ENCODE results near the gene ADGRE3. TPM values are rescaled to one million over a fixed set of nuclear protein-coding genes. Genes with fewer than 3 reads are reported as not detected.
"Not testable (repeated sequence)": the region's sequence is repeated elsewhere in the genome, so short reads cannot be mapped to it uniquely, and the experiment has no call there.

Gene ADGRE3
- total RNA-seq, 1 experiment from 2014 or later = not detected

DNA sequence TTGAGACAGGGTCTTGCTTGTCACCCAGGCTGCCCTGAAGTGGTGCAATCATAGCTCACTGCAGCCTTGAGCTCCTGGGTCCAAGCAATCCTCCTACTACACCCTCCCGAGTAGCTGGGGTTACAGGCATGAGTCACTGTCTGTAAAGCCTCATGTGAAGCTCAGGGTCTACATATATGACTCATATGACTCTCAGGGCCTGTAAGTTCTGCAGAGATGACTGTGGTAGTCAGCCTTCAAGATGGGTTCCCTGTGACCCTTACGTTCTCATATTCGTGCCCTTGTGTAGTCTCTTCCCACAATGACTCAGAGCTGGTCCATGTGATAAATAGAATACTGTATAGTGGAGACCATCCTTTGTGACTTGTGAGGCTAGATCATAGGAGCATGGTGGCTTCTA, 89.5 kb downstream of the ADGRE3 start:
- not testable (repeated sequence) for H3K4me1 ChIP-seq (ENCODE audit: insufficient read depth, low read length); H2AFZ ChIP-seq (ENCODE audit: low read length); H2BK15ac ChIP-seq (ENCODE audit: low read depth, low read length); H3K14ac ChIP-seq (ENCODE audit: insufficient read depth, low read length); H3K79me2 ChIP-seq (ENCODE audit: insufficient read depth, low read length); H4K8ac ChIP-seq (replicated peaks; ENCODE audit: insufficient read length, low read depth, low read length); H3K9ac ChIP-seq (ENCODE audit: extremely low read depth, insufficient read length, low read length); DNase-seq; H3K27ac ChIP-seq (ENCODE audit: insufficient read length, low read depth, low read length); H3K27me3 ChIP-seq (ENCODE audit: insufficient read depth, low read length); H2BK120ac ChIP-seq (ENCODE audit: low read depth, low read length, poor library complexity, severe bottlenecking); H3K4me1 Mint-ChIP-seq; H3K9me3 ChIP-seq (ENCODE audit: control insufficient read depth, low read depth, low read length); H2BK20ac ChIP-seq (ENCODE audit: low read depth, low read length, poor library complexity, severe bottlenecking); H4K91ac ChIP-seq (ENCODE audit: insufficient read length, low read depth, low read length); H2AK5ac ChIP-seq (ENCODE audit: insufficient read length, low read length); H3K23ac ChIP-seq (ENCODE audit: insufficient read length, low read depth, low read length); H3K27ac Mint-ChIP-seq; H3K18ac ChIP-seq (ENCODE audit: insufficient read length, low read depth, low read length); H2BK12ac ChIP-seq (ENCODE audit: insufficient read length, low read depth, low read length); H3K4me2 ChIP-seq (ENCODE audit: insufficient read depth, insufficient read length, low read length); H3K23me2 ChIP-seq (ENCODE audit: insufficient read length, low read depth, low read length, poor library complexity, severe bottlenecking); H4K20me1 ChIP-seq (ENCODE audit: control insufficient read depth, insufficient read depth, insufficient read length); H2BK5ac ChIP-seq (ENCODE audit: insufficient read length, low read length); H3K4me3 Mint-ChIP-seq; H3K4ac ChIP-seq (ENCODE audit: low read depth, low read length); H3K27me3 Mint-ChIP-seq (ENCODE audit: low read depth); H3K36me3 Mint-ChIP-seq (ENCODE audit: insufficient read depth in 1 of 3, low read depth in 3 of 3); H3K79me1 ChIP-seq (ENCODE audit: insufficient read depth, low read depth, low read length, poor library complexity, severe bottlenecking); H4K5ac ChIP-seq (ENCODE audit: insufficient read length, low read depth, low read length); H3K56ac ChIP-seq (ENCODE audit: insufficient read length, low read depth, low read length); H3T11ph ChIP-seq (ENCODE audit: low read length)
- WGBS (ENCODE audit: extremely low coverage, insufficient read length, low lambda C conversion rate) = no CpG with 5 or more reads among the region's 3 CpGs
- peaks cover 2 to 58% of the 10 kb centered on the region in 2 experiments; a peak in 3 of 5 replicates for H3K9me3 Mint-ChIP-seq

DNA sequence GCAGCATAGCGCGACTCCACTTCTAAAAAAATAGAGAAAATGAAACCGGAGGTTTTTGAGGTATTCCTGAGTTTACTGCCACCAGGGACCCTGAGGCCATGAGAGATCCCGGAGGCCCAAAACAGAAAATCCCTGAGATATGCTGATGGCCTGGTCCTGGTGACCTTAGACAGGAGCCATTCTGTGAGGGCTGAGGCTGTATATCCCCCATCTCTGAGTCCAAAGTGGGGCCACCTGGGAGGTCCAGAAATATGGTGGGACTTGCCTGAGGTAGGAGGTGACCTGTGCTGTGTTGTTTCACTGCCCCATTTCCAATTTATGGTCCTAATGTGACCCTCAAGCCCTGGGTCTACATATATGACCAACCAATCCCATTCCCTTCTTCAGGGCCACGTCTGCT, 90.3 kb downstream of the ADGRE3 start:
- not testable (repeated sequence) for H3K27ac Mint-ChIP-seq; H3K56ac ChIP-seq (ENCODE audit: insufficient read length, low read depth, low read length); H3K27me3 ChIP-seq (ENCODE audit: insufficient read depth, low read length); H4K20me1 ChIP-seq (ENCODE audit: control insufficient read depth, insufficient read depth, insufficient read length); H3K79me2 ChIP-seq (ENCODE audit: insufficient read depth, low read length); H3K36me3 Mint-ChIP-seq (ENCODE audit: insufficient read depth in 1 of 3, low read depth in 3 of 3); H3K4me1 ChIP-seq (ENCODE audit: insufficient read depth, low read length); H3K79me1 ChIP-seq (ENCODE audit: insufficient read depth, low read depth, low read length, poor library complexity, severe bottlenecking); H2BK120ac ChIP-seq (ENCODE audit: low read depth, low read length, poor library complexity, severe bottlenecking); H2BK12ac ChIP-seq (ENCODE audit: insufficient read length, low read depth, low read length); H3K18ac ChIP-seq (ENCODE audit: insufficient read length, low read depth, low read length); H2AFZ ChIP-seq (ENCODE audit: low read length); H3K4ac ChIP-seq (ENCODE audit: low read depth, low read length); H3K23ac ChIP-seq (ENCODE audit: insufficient read length, low read depth, low read length); H4K91ac ChIP-seq (ENCODE audit: insufficient read length, low read depth, low read length); H3K14ac ChIP-seq (ENCODE audit: insufficient read depth, low read length); H3K4me3 Mint-ChIP-seq; H3K27me3 Mint-ChIP-seq (ENCODE audit: low read depth); H3T11ph ChIP-seq (ENCODE audit: low read length); H3K9me3 ChIP-seq (ENCODE audit: control insufficient read depth, low read depth, low read length); H4K5ac ChIP-seq (ENCODE audit: insufficient read length, low read depth, low read length); H3K23me2 ChIP-seq (ENCODE audit: insufficient read length, low read depth, low read length, poor library complexity, severe bottlenecking); H3K4me2 ChIP-seq (ENCODE audit: insufficient read depth, insufficient read length, low read length); H3K27ac ChIP-seq (ENCODE audit: insufficient read length, low read depth, low read length); H4K8ac ChIP-seq (replicated peaks; ENCODE audit: insufficient read length, low read depth, low read length); H3K9ac ChIP-seq (ENCODE audit: extremely low read depth, insufficient read length, low read length); H2AK5ac ChIP-seq (ENCODE audit: insufficient read length, low read length); H3K4me1 Mint-ChIP-seq; H2BK20ac ChIP-seq (ENCODE audit: low read depth, low read length, poor library complexity, severe bottlenecking); H2BK5ac ChIP-seq (ENCODE audit: insufficient read length, low read length); H2BK15ac ChIP-seq (ENCODE audit: low read depth, low read length); DNase-seq
- no CpG with 5 or more reads among the region's 5 CpGs for WGBS (ENCODE audit: extremely low coverage, insufficient read length, low lambda C conversion rate)
- H3K9me3 Mint-ChIP-seq = peaks cover 2 to 61% of the 10 kb centered on the region in 2 experiments; a peak in 3 of 5 replicates

Data from H9 (cell line).